SK-N-SH treated with all-trans-retinoic acid at 6 μM for 48 hours (cell line): ENCODE data around the gene TTYH2.

Source experiments
- ATAC-seq: fragments of 200-7000 bp; cut with Tn5 transposase; 3 replicates; pipeline ENCODE4 v1.9.1; 2020; ENCODE audit warnings: mild to moderate bottlenecking, moderate library complexity
- ARNTL ChIP-seq: fragments of 450-650 bp; formaldehyde crosslinking; IDR thresholded peaks from 2 replicates; pipeline ENCODE4 v1.5.0; 2020; ENCODE audit warnings: low read depth, mild to moderate bottlenecking, moderate library complexity, borderline replicate concordance
- BACH2 ChIP-seq: fragments of 250-450 bp; sonication (Bioruptor Pico); IDR thresholded peaks from 2 replicates; pipeline ENCODE4 v1.9.0; 2021; ENCODE audit warnings: mild to moderate bottlenecking, borderline replicate concordance
- CREB5 ChIP-seq: fragments of 250-450 bp; sonication (Bioruptor Pico); IDR thresholded peaks from 2 replicates; pipeline ENCODE4 v1.5.1; 2020; ENCODE audit warnings: low read depth, mild to moderate bottlenecking, moderate library complexity
- CSDC2 ChIP-seq: fragments of 250-450 bp; sonication (Bioruptor Pico); IDR thresholded peaks from 2 replicates; pipeline ENCODE4 v1.5.0; 2020; ENCODE audit warnings: mild to moderate bottlenecking, moderate library complexity
- ESRRG ChIP-seq: fragments of 250-450 bp; sonication (Bioruptor Pico); IDR thresholded peaks from 2 replicates; pipeline ENCODE4 v1.6.1; 2021; ENCODE audit warnings: mild to moderate bottlenecking
- GLIS3 ChIP-seq: fragments of 250-450 bp; sonication (Bioruptor Pico); IDR thresholded peaks from 2 replicates; pipeline ENCODE4 v1.5.0; 2020; ENCODE audit warnings: mild to moderate bottlenecking, moderate library complexity
- ISL1 ChIP-seq: fragments of 250-450 bp; sonication (Bioruptor Pico); IDR thresholded peaks from 2 replicates; pipeline ENCODE4 v2.1.2; 2022; ENCODE audit warnings: mild to moderate bottlenecking, moderate library complexity
- OSR1 ChIP-seq: fragments of 250-450 bp; sonication (Bioruptor Pico); IDR thresholded peaks from 2 replicates; pipeline ENCODE4 v1.8.0; 2022; ENCODE audit warnings: moderate library complexity, mild to moderate bottlenecking, inconsistent platforms
- PPARA ChIP-seq: fragments of 250-450 bp; sonication (Bioruptor Pico); IDR thresholded peaks from 2 replicates; pipeline ENCODE4 v1.5.0; 2020; ENCODE audit warnings: mild to moderate bottlenecking, borderline replicate concordance
- RARB ChIP-seq: fragments of 250-450 bp; sonication (Bioruptor Pico); IDR thresholded peaks from 2 replicates; pipeline ENCODE4 v1.8.0; 2021; ENCODE audit warnings: mild to moderate bottlenecking, moderate library complexity
- SNAI2 ChIP-seq: fragments of 250-450 bp; sonication (Bioruptor Pico); IDR thresholded peaks from 2 replicates; pipeline ENCODE4 v1.5.0; 2020; ENCODE audit warnings: mild to moderate bottlenecking, moderate library complexity
- TCF4 ChIP-seq: fragments of 250-450 bp; sonication (Bioruptor Pico); IDR thresholded peaks from 2 replicates; pipeline ENCODE4 v1.8.0; 2021; ENCODE audit warnings: mild to moderate bottlenecking, moderate library complexity, borderline replicate concordance
- TOX ChIP-seq: fragments of 250-450 bp; sonication (Bioruptor Pico); IDR thresholded peaks from 2 replicates; pipeline ENCODE4 v1.8.0; 2021; ENCODE audit warnings: mild to moderate bottlenecking, moderate library complexity, borderline replicate concordance
- TSHZ2 ChIP-seq: fragments of 250-450 bp; sonication (Bioruptor Pico); IDR thresholded peaks from 2 replicates; pipeline ENCODE4 v1.5.0; 2020; ENCODE audit warnings: mild to moderate bottlenecking, moderate library complexity
- ZC3H10 ChIP-seq: fragments of 250-450 bp; sonication (Bioruptor Pico); IDR thresholded peaks from 2 replicates; pipeline ENCODE4 v1.5.1; 2021; ENCODE audit warnings: mild to moderate bottlenecking, moderate library complexity
- ZFP3 ChIP-seq: fragments of 250-450 bp; sonication (Bioruptor Pico); IDR thresholded peaks from 2 replicates; pipeline ENCODE4 v1.5.0; 2020; ENCODE audit warnings: mild to moderate bottlenecking, moderate library complexity
- ZFP30 ChIP-seq: fragments of 450-650 bp; formaldehyde crosslinking; IDR thresholded peaks from 2 replicates; pipeline ENCODE4 v1.5.0; 2022; ENCODE audit warnings: mild to moderate bottlenecking, moderate library complexity
- ZNF565 ChIP-seq: fragments of 450-650 bp; formaldehyde crosslinking; conservative IDR thresholded peaks from 2 replicates; pipeline ENCODE4 v1.5.0; 2020; ENCODE audit warnings: low read depth, mild to moderate bottlenecking, moderate library complexity
- ZNF70 ChIP-seq: fragments of 450-650 bp; formaldehyde crosslinking; IDR thresholded peaks from 2 replicates; pipeline ENCODE4 v1.5.0; 2020; ENCODE audit warnings: mild to moderate bottlenecking, moderate library complexity
- ZNF8 ChIP-seq: fragments of 450-650 bp; formaldehyde crosslinking; IDR thresholded peaks from 2 replicates; pipeline ENCODE4 v1.5.0; 2020; ENCODE audit warnings: mild to moderate bottlenecking, moderate library complexity
- TF ChIP-seq, protein P1 (sequence below): fragments of 250-450 bp; sonication (Bioruptor Pico); IDR thresholded peaks from 2 replicates; pipeline ENCODE4 v1.5.1; 2021; ENCODE audit warnings: mild to moderate bottlenecking, moderate library complexity
- TF ChIP-seq, protein P2 (sequence below): fragments of 250-450 bp; sonication (Bioruptor Pico); IDR thresholded peaks from 2 replicates; pipeline ENCODE4 v1.8.0; 2021; ENCODE audit warnings: low read depth, mild to moderate bottlenecking, moderate library complexity, borderline replicate concordance

Gene TTYH2

DNA sequence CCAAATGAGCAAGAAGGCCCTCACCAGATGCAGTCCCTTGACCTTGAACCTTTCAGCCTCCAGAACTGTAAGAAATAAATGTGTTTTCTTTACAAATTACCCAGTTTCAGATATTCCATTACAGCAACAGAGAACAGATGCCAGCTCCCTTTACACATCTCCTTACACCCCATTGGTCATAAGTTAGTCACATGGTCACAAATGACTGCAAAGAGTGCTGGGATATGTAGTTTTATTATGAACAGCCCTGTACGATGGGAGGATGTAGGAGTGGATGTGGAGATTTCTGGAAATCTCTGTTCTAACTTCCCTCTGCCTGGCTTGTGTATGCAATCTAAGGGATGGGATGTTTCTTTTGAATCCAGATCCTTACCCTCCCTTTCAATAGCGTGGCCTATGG lies 23.2 kb upstream of the TTYH2 start:
- peak; percentile 22; the same call in 1 of the 2 replicates for TF ChIP-seq TCF4
- TF ChIP-seq ZFP3, result no peak
- ATAC-seq, result peak; percentile 96

DNA sequence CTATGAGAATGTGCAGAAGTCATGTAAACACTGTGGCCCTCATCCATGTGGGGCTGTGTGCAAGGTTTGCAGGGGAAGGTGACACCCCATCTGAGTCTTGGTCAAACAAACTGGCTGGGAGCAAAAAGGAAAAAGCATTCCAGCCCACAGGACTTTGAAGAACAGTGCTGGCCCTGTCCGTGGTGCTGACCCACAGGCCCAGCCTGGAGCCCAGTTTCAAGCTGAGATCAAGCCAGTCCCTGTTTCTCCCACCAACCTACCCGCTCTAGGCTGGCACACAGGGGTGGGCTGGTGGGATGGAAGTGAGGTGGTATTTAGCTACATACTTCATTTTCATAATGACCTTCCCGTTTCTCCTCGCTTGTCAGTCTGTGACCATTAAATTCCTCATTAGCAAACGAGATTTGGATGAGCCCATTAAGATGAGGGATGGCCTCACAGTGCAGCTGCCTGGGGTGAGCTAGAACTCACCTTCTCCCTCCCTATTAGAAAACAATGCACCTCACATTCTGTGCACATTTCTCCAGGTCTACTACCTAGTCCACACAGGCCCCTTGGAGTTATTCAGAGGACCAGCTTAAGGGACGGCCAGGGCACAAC lies 22.5 kb upstream of the TTYH2 start:
- TF ChIP-seq ZNF70 (no peak), ZFP30 (CRISPR knock-in tag) (no peak), ARNTL (no peak), BACH2 (no peak), ZNF565 (CRISPR knock-in tag) (no peak), ESRRG (CRISPR knock-in tag) (no peak), SNAI2 (CRISPR knock-in tag) (no peak), ZFP3 (no peak), OSR1 (CRISPR knock-in tag) (no peak), CSDC2 (CRISPR knock-in tag) (no peak), ISL1 (CRISPR knock-in tag) (no peak), TCF4 (no peak), TOX (CRISPR knock-in tag) (no peak), ZNF8 (no peak), RARB (CRISPR knock-in tag) (no peak), TSHZ2 (CRISPR knock-in tag) (no peak), ZC3H10 (no peak), CREB5 (CRISPR knock-in tag) (no peak)
- TF ChIP-seq, protein P1, sequence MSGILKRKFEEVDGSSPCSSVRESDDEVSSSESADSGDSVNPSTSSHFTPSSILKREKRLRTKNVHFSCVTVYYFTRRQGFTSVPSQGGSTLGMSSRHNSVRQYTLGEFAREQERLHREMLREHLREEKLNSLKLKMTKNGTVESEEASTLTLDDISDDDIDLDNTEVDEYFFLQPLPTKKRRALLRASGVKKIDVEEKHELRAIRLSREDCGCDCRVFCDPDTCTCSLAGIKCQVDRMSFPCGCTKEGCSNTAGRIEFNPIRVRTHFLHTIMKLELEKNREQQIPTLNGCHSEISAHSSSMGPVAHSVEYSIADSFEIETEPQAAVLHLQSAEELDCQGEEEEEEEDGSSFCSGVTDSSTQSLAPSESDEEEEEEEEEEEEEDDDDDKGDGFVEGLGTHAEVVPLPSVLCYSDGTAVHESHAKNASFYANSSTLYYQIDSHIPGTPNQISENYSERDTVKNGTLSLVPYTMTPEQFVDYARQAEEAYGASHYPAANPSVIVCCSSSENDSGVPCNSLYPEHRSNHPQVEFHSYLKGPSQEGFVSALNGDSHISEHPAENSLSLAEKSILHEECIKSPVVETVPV (CRISPR knock-in tag), result no peak
- TF ChIP-seq, protein P2, sequence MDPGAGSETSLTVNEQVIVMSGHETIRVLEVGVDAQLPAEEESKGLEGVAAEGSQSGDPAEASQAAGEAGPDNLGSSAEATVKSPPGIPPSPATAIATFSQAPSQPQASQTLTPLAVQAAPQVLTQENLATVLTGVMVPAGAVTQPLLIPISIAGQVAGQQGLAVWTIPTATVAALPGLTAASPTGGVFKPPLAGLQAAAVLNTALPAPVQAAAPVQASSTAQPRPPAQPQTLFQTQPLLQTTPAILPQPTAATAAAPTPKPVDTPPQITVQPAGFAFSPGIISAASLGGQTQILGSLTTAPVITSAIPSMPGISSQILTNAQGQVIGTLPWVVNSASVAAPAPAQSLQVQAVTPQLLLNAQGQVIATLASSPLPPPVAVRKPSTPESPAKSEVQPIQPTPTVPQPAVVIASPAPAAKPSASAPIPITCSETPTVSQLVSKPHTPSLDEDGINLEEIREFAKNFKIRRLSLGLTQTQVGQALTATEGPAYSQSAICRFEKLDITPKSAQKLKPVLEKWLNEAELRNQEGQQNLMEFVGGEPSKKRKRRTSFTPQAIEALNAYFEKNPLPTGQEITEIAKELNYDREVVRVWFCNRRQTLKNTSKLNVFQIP, result no peak
- peak; percentile 55 for ATAC-seq

GRCh38 chr17:74192950-74193781 lies 20.2 kb upstream of the TTYH2 start:
- no peak for ATAC-seq
- TF ChIP-seq GLIS3 (CRISPR knock-in tag) (no peak), TSHZ2 (CRISPR knock-in tag) (no peak), PPARA (CRISPR knock-in tag) (no peak), ZFP3 (no peak), TCF4 (no peak)
